Astrocyte (in vitro differentiated cells and primary cell): Measurements from ENCODE around the gene TTF2. TPM values are rescaled to one million over a fixed set of nuclear protein-coding genes. Genes with fewer than 3 reads are reported as not detected.
"Not testable (repeated sequence)": the region's sequence is repeated elsewhere in the genome, so short reads cannot be mapped to it uniquely, and the experiment has no call there.

Experiments used
- DNase-seq: peaks from one replicate; pipeline ENCODE4 v3.0.0-alpha.2; 2010; ENCODE audit warnings: low read depth
- FAIRE-seq: peaks from 2 replicates; lab custom pipeline; 2011; peaks lifted over from hg19 to GRCh38; lab: Jason Lieb, UNC
- H2AFZ ChIP-seq: 2 replicates; pipeline ENCODE4 v1.6.0; 2012; ENCODE audit warnings: low read depth, low read length, inconsistent platforms
- H3K27ac ChIP-seq: 2 replicates; pipeline ENCODE4 v1.5.1; 2011; ENCODE audit warnings: low read depth, low read length, inconsistent platforms
- H3K27me3 ChIP-seq: 2 replicates; pipeline ENCODE4 v1.6.0; 2011; ENCODE audit warnings: low read length, inconsistent platforms; ENCODE audit not compliant: insufficient read depth
- H3K36me3 ChIP-seq: 2 replicates; pipeline ENCODE4 v1.5.1; 2011; ENCODE audit warnings: low read length, inconsistent platforms; ENCODE audit not compliant: insufficient read depth
- H3K4me1 ChIP-seq: 2 replicates; pipeline ENCODE4 v1.5.1; 2011; ENCODE audit warnings: low read length, inconsistent platforms; ENCODE audit not compliant: insufficient read depth
- H3K4me2 ChIP-seq: 2 replicates; pipeline ENCODE4 v1.6.0; 2012; ENCODE audit warnings: low read length, inconsistent platforms
- H3K4me3 ChIP-seq: 2 replicates; pipeline ENCODE4 v1.5.1; 2011; ENCODE audit warnings: low read depth, mild to moderate bottlenecking, low read length, inconsistent platforms; ENCODE audit not compliant: insufficient read depth
- H3K79me2 ChIP-seq: 2 replicates; pipeline ENCODE4 v1.6.0; 2012; ENCODE audit warnings: mild to moderate bottlenecking, low read length, inconsistent platforms; ENCODE audit not compliant: insufficient read depth
- H3K9ac ChIP-seq: 2 replicates; pipeline ENCODE4 v1.6.0; 2012; ENCODE audit warnings: mild to moderate bottlenecking, low read length, inconsistent platforms
- H3K9me3 ChIP-seq: 2 replicates; pipeline ENCODE4 v1.5.1; 2012; ENCODE audit warnings: low read depth, mild to moderate bottlenecking, low read length, inconsistent platforms; ENCODE audit not compliant: insufficient read depth
- H4K20me1 ChIP-seq: 2 replicates; pipeline ENCODE4 v1.6.0; 2012; ENCODE audit warnings: low read length, inconsistent platforms; ENCODE audit not compliant: insufficient read depth
- H3K27ac Mint-ChIP-seq: one replicate; pipeline ENCODE4 v1.8.0; 2021; ENCODE audit warnings: mild to moderate bottlenecking, mixed read lengths; ENCODE audit not compliant: unreplicated experiment
- H3K27me3 Mint-ChIP-seq: one replicate; pipeline ENCODE4 v1.8.0; 2021; ENCODE audit warnings: low read depth, mixed read lengths; ENCODE audit not compliant: unreplicated experiment
- H3K36me3 Mint-ChIP-seq: one replicate; pipeline ENCODE4 v1.8.0; 2021; ENCODE audit warnings: low read depth, mixed read lengths; ENCODE audit not compliant: unreplicated experiment
- H3K4me1 Mint-ChIP-seq: one replicate; pipeline ENCODE4 v1.8.0; 2021; ENCODE audit warnings: low read depth, mixed read lengths; ENCODE audit not compliant: unreplicated experiment
- H3K4me3 Mint-ChIP-seq: one replicate; pipeline ENCODE4 v1.8.0; 2021; ENCODE audit warnings: mild to moderate bottlenecking, moderate library complexity, mixed read lengths; ENCODE audit not compliant: unreplicated experiment
- H3K9me3 Mint-ChIP-seq: one replicate; pipeline ENCODE4 v1.8.0; 2021; ENCODE audit warnings: mild to moderate bottlenecking, mixed read lengths; ENCODE audit not compliant: unreplicated experiment
- EZH2 ChIP-seq: IDR thresholded peaks from 2 replicates; pipeline ENCODE4 v1.6.1; 2012; ENCODE audit warnings: mild to moderate bottlenecking, low read length, inconsistent platforms; ENCODE audit not compliant: insufficient read depth
- total RNA-seq: library from RNA; stranded (reverse); gene quantifications from 2 replicates; pipeline ENCODE4 v1.2.1, GENCODE V29; 2021
- TF ChIP-seq, protein P1 (sequence below): IDR thresholded peaks from 2 replicates; pipeline ENCODE4 v1.5.1; 2011; ENCODE audit warnings: low read depth, mild to moderate bottlenecking, inconsistent platforms, low read length, moderate library complexity; ENCODE audit not compliant: insufficient read depth

Gene TTF2
- total RNA-seq, 1 donor from 2014 or later = 23.4 TPM

DNA sequence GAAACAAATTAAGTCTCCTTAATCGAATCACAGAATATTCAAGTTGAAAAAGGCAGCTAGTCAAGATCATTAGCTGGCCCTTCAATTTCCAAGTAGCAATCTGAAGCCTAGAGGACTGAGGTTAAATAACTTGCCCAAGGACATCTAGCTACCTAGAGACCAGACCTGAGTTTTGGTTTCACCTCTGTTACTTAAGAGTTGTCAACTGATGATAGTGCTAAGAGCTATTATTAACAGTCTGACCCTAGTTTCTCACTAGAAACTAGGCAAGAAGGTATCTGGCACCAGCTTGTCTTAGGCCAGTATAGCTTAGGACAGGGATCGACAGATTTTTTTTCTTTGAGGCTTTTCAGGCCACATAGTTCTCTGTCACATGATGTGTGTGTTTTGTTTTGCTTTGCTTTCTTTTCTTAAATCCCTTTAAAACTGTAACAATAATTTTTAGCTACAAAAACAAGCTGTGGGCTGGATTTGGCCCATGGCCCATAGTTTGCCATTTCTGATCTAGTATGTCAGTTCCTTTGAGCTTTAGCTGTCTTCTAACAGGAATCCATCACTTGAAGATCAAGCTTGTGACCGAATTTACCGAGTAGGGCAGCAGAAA lies 38.3 kb downstream of the TTF2 start:
- no peak overlapping the region for H2AFZ ChIP-seq
- no peaks in the 10 kb centered on the region for H3K9me3 ChIP-seq
- no peak overlapping the region for H3K4me3 Mint-ChIP-seq
- H3K4me1 Mint-ChIP-seq = peaks cover 12% of the 10 kb centered on the region
- H3K27me3 Mint-ChIP-seq = no peaks in the 10 kb centered on the region
- H3K79me2 ChIP-seq = no peaks in the 10 kb centered on the region
- peaks cover 11% of the 10 kb centered on the region for H3K36me3 Mint-ChIP-seq
- H3K27ac Mint-ChIP-seq = no peak overlapping the region
- H3K27ac ChIP-seq = no peak overlapping the region
- no peak overlapping the region for H3K9ac ChIP-seq
- FAIRE-seq (no peak), DNase-seq (no peak)
- H3K9me3 Mint-ChIP-seq = no peaks in the 10 kb centered on the region
- H4K20me1 ChIP-seq = no peaks in the 10 kb centered on the region
- H3K4me3 ChIP-seq = no peak overlapping the region
- no peak overlapping the region for H3K4me2 ChIP-seq
- H3K27me3 ChIP-seq = no peaks in the 10 kb centered on the region
- H3K4me1 ChIP-seq = peaks cover 30% of the 10 kb centered on the region
- TF ChIP-seq, protein P1, sequence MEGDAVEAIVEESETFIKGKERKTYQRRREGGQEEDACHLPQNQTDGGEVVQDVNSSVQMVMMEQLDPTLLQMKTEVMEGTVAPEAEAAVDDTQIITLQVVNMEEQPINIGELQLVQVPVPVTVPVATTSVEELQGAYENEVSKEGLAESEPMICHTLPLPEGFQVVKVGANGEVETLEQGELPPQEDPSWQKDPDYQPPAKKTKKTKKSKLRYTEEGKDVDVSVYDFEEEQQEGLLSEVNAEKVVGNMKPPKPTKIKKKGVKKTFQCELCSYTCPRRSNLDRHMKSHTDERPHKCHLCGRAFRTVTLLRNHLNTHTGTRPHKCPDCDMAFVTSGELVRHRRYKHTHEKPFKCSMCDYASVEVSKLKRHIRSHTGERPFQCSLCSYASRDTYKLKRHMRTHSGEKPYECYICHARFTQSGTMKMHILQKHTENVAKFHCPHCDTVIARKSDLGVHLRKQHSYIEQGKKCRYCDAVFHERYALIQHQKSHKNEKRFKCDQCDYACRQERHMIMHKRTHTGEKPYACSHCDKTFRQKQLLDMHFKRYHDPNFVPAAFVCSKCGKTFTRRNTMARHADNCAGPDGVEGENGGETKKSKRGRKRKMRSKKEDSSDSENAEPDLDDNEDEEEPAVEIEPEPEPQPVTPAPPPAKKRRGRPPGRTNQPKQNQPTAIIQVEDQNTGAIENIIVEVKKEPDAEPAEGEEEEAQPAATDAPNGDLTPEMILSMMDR = no peak
- no peak for TF ChIP-seq EZH2
- peaks cover 18% of the 10 kb centered on the region for H3K36me3 ChIP-seq

GRCh38 chr1:117101334-117101733 lies 41.2 kb downstream of the TTF2 start:
- Mint-ChIP-seq H3K4me1 (peaks cover 4% of the 10 kb centered on the region), H3K27ac (no peak overlapping the region), H3K9me3 (no peaks in the 10 kb centered on the region), H3K4me3 (no peak overlapping the region), H3K27me3 (no peaks in the 10 kb centered on the region), H3K36me3 (peaks cover 11% of the 10 kb centered on the region)
- Histone ChIP-seq H3K27ac (no peak overlapping the region), H3K4me3 (no peak overlapping the region), H4K20me1 (no peaks in the 10 kb centered on the region), H3K79me2 (no peaks in the 10 kb centered on the region), H3K4me1 (peaks cover 12% of the 10 kb centered on the region), H3K9ac (no peak overlapping the region), H3K9me3 (no peaks in the 10 kb centered on the region), H3K36me3 (peaks cover 18% of the 10 kb centered on the region), H2AFZ (no peak overlapping the region), H3K27me3 (no peaks in the 10 kb centered on the region), H3K4me2 (no peak overlapping the region)
- no peak for FAIRE-seq
- DNase-seq = no peak
- TF ChIP-seq EZH2 = no peak
- TF ChIP-seq, protein P1 = no peak

DNA sequence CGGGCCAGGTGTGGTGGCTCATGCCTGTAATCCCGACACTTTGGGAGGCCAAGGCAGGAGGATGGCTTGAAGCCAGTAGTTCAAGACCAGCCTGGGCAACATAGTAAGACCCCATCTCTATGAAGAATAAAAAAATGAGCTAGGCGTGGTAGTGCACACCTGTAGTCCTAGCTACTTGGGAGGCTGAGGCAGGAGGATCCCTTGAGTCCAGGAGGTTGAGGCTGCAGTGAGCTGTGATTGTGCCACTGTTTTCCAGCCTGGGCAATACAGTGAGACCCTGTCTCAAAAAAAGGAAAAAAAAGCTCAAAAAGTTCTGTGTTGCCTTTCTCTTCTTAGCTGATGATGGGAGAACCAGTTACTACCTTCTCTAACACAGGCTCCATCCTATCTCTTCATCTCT lies 41.7 kb downstream of the TTF2 start:
- not testable (repeated sequence) for H3K4me2 ChIP-seq, H3K9me3 Mint-ChIP-seq, H3K27me3 Mint-ChIP-seq, H3K4me3 Mint-ChIP-seq, H3K9ac ChIP-seq, H3K4me1 Mint-ChIP-seq, DNase-seq, H3K27me3 ChIP-seq, H4K20me1 ChIP-seq, H3K27ac Mint-ChIP-seq, FAIRE-seq, H3K4me3 ChIP-seq, H3K9me3 ChIP-seq, H3K4me1 ChIP-seq, H3K27ac ChIP-seq, H3K79me2 ChIP-seq, H2AFZ ChIP-seq
- H3K36me3 ChIP-seq = peaks cover 19% of the 10 kb centered on the region
- peaks cover 11% of the 10 kb centered on the region for H3K36me3 Mint-ChIP-seq
